ENCODE data around the gene BACE2.
"Not testable (repeated sequence)": the region's sequence is repeated elsewhere in the genome, so short reads cannot be mapped to it uniquely, and the experiment has no call there.

BACE2 gene

GRCh38 chr21:41243107-41243506 is 75.1 kb downstream of the BACE2 start:
- no peak for DNase-seq

- not testable (repeated sequence) for DNase-seq
These were observed 76.4 kb downstream of the BACE2 start for GRCh38 chr21:41244266-41244880.

GRCh38 chr21:41245509-41246135 is 77.7 kb downstream of the BACE2 start:
- no peak for DNase-seq

- no peak for DNase-seq
These were observed 78.8 kb downstream of the BACE2 start for GRCh38 chr21:41246808-41247207.

- no peak for DNase-seq
These were observed 79.9 kb downstream of the BACE2 start for GRCh38 chr21:41247561-41248545.

- no peak for DNase-seq
These were observed 81.5 kb downstream of the BACE2 start for GRCh38 chr21:41249476-41249875.

- DNase-seq = no peak
These were observed 82.6 kb downstream of the BACE2 start for GRCh38 chr21:41250519-41250918.

GRCh38 chr21:41251961-41252642 is 84.1 kb downstream of the BACE2 start:
- DNase-seq = no peak

GRCh38 chr21:41254090-41254700 is 86.2 kb downstream of the BACE2 start:
- DNase-seq = no peak

GRCh38 chr21:41255190-41255589 is 87.2 kb downstream of the BACE2 start:
- DNase-seq = no peak

GRCh38 chr21:41256231-41256630 is 88.3 kb downstream of the BACE2 start:
- not testable (repeated sequence) for DNase-seq

- no peak for DNase-seq
These were observed 89.1 kb downstream of the BACE2 start for GRCh38 chr21:41256771-41257702.

GRCh38 chr21:41258617-41259016 is 90.7 kb downstream of the BACE2 start:
- DNase-seq = no peak

- DNase-seq = no peak
These were observed 92.5 kb downstream of the BACE2 start for GRCh38 chr21:41260428-41260827.

GRCh38 chr21:41267346-41267745 is 99.4 kb downstream of the BACE2 start:
- no peak for DNase-seq

GRCh38 chr21:41269535-41269934 is 101.6 kb downstream of the BACE2 start:
- DNase-seq = no peak

- DNase-seq = no peak
These were observed 109.2 kb downstream of the BACE2 start for GRCh38 chr21:41277196-41277595.

GRCh38 chr21:41277846-41278245 is 109.9 kb downstream of the BACE2 start:
- no peak for DNase-seq

- no peak for DNase-seq
These were observed 112.4 kb downstream of the BACE2 start for GRCh38 chr21:41280115-41280919.

- no peak for DNase-seq
These were observed 114.5 kb downstream of the BACE2 start for GRCh38 chr21:41282412-41282811.
